Inflammatory macrophage treated with lipopolysaccharide for 4 hours (primary cell): Measurements from ENCODE around the gene SCML1.

Experiments
- DNase-seq: peaks from one replicate; pipeline ENCODE4 v3.0.0-alpha.2; 2020

The SCML1 gene

GRCh38 chrX:17736856-17737709 is at the start of gene SCML1:
SCML1 (plus strand) TSS chrX:17737493; CDS start chrX:17744187, 6,694 bp downstream.
- DNase-seq, result peak; percentile 94

- no peak for DNase-seq
Observed at GRCh38 chrX:17687648-17688047, 49.6 kb upstream of the SCML1 start.

GRCh38 chrX:17689971-17690409 is 47.3 kb upstream of the SCML1 start:
- peak; percentile 44 for DNase-seq

- no peak for DNase-seq
Observed at GRCh38 chrX:17692709-17693346, 44.5 kb upstream of the SCML1 start.

GRCh38 chrX:17697191-17697590 is 40.1 kb upstream of the SCML1 start:
- DNase-seq, result peak; percentile 8

GRCh38 chrX:17700976-17701375 is 36.3 kb upstream of the SCML1 start:
- no peak for DNase-seq

- no peak for DNase-seq
Observed at GRCh38 chrX:17703201-17703600, 34.1 kb upstream of the SCML1 start.

GRCh38 chrX:17705211-17705610 is 32.1 kb upstream of the SCML1 start:
- no peak for DNase-seq

GRCh38 chrX:17706676-17707075 is 30.6 kb upstream of the SCML1 start:
- DNase-seq, result no peak

- DNase-seq, result no peak
Observed at GRCh38 chrX:17707731-17708130, 29.6 kb upstream of the SCML1 start.

- DNase-seq, result no peak
Observed at GRCh38 chrX:17710871-17711301, 26.4 kb upstream of the SCML1 start.

GRCh38 chrX:17713288-17713687 is 24.0 kb upstream of the SCML1 start:
- no peak for DNase-seq

- DNase-seq, result no peak
Observed at GRCh38 chrX:17718649-17719165, 18.6 kb upstream of the SCML1 start.

GRCh38 chrX:17719711-17720110 is 17.6 kb upstream of the SCML1 start:
- DNase-seq, result no peak

- DNase-seq, result no peak
Observed at GRCh38 chrX:17721715-17722114, 15.6 kb upstream of the SCML1 start.

- no peak for DNase-seq
Observed at GRCh38 chrX:17725181-17725580, 12.1 kb upstream of the SCML1 start.

GRCh38 chrX:17732138-17732783 is 5.0 kb upstream of the SCML1 start:
- DNase-seq, result no peak

- no peak for DNase-seq
Observed at GRCh38 chrX:17735406-17735805, 1.9 kb upstream of the SCML1 start.

- DNase-seq, result no peak
Observed at GRCh38 chrX:17736478-17736855, 826 bp upstream of the SCML1 start.

- DNase-seq, result no peak
Observed at GRCh38 chrX:17737710-17737985, 355 bp downstream of the SCML1 start.

GRCh38 chrX:17737986-17738713 is 857 bp downstream of the SCML1 start:
- DNase-seq, result peak; percentile 45

- DNase-seq, result peak; percentile 57
Observed at GRCh38 chrX:17738737-17739535, 1.6 kb downstream of the SCML1 start.
